OCI-LY1 (cell line): ENCODE data around the gene OSBPL6.

ENCODE experiments used
- H2AFZ ChIP-seq: fragments of 200-600 bp; sonication (generic), shearing (Covaris generic); 2 replicates; pipeline ENCODE4 v1.6.0; 2014; ENCODE audit warnings: antibody characterized with exemption, mild to moderate bottlenecking, low read length
- H3F3A ChIP-seq: fragments of 200-600 bp; sonication (generic), shearing (Covaris generic); 2 replicates; pipeline ENCODE4 v1.6.0; 2014; ENCODE audit warnings: mild to moderate bottlenecking, antibody characterized with exemption, low read length, moderate library complexity; ENCODE audit not compliant: insufficient read depth
- H3K27ac ChIP-seq: fragments of 200-600 bp; sonication (generic); 2 replicates; pipeline ENCODE4 v1.5.1; 2014; ENCODE audit warnings: low read length, mixed run types, mild to moderate bottlenecking, low read depth; ENCODE audit not compliant: poor library complexity, severe bottlenecking
- H3K27me3 ChIP-seq: fragments of 200-600 bp; sonication (generic); 2 replicates; pipeline ENCODE4 v1.6.0; 2014; ENCODE audit warnings: antibody characterized with exemption, mild to moderate bottlenecking, low read length, moderate library complexity; ENCODE audit not compliant: insufficient read depth
- H3K36me3 ChIP-seq: fragments of 200-600 bp; sonication (generic); 2 replicates; pipeline ENCODE4 v1.6.1; 2014; ENCODE audit warnings: mild to moderate bottlenecking, antibody characterized with exemption, low read length, moderate library complexity, mixed read lengths; ENCODE audit not compliant: insufficient read depth
- H3K4me1 ChIP-seq: fragments of 200-600 bp; sonication (generic); 2 replicates; pipeline ENCODE4 v1.5.1; 2014; ENCODE audit warnings: mild to moderate bottlenecking, low read length, moderate library complexity; ENCODE audit not compliant: insufficient read depth, severe bottlenecking
- H3K4me2 ChIP-seq: fragments of 200-600 bp; sonication (generic), shearing (Covaris generic); 2 replicates; pipeline ENCODE4 v1.6.1; 2014; ENCODE audit warnings: low read length
- H3K4me3 ChIP-seq: fragments of 200-600 bp; sonication (generic); 2 replicates; pipeline ENCODE4 v1.5.1; 2014; ENCODE audit warnings: low read length, low read depth, mild to moderate bottlenecking, mixed read lengths; ENCODE audit not compliant: poor library complexity, severe bottlenecking
- H3K79me2 ChIP-seq: fragments of 200-600 bp; shearing (Covaris generic); 2 replicates; pipeline ENCODE4 v1.6.1; 2016; ENCODE audit warnings: mixed run types, low read length, mixed read lengths; ENCODE audit not compliant: insufficient read depth
- H3K9ac ChIP-seq: fragments of 200-600 bp; sonication (generic), shearing (Covaris generic); 2 replicates; pipeline ENCODE4 v1.6.1; 2014; ENCODE audit warnings: mild to moderate bottlenecking, low read length, mixed read lengths
- H3K9me2 ChIP-seq: fragments of 200-600 bp; sonication (generic), shearing (Covaris generic); 2 replicates; pipeline ENCODE4 v1.6.1; 2014; ENCODE audit warnings: low read depth, mild to moderate bottlenecking, low read length, mixed read lengths
- H3K9me3 ChIP-seq: fragments of 200-600 bp; shearing (Covaris generic); 2 replicates; pipeline ENCODE4 v1.6.1; 2014; ENCODE audit warnings: low read length, mixed read lengths
- H4K20me1 ChIP-seq: fragments of 200-600 bp; sonication (generic), shearing (Covaris generic); 2 replicates; pipeline ENCODE4 v1.6.0; 2016; ENCODE audit warnings: mild to moderate bottlenecking, low read length; ENCODE audit not compliant: insufficient read depth
- EZH2 ChIP-seq: fragments of 200-600 bp; sonication (generic), shearing (Covaris generic); IDR thresholded peaks from 2 replicates; pipeline ENCODE4 v1.8.0; 2017; ENCODE audit warnings: borderline replicate concordance, mixed run types, mild to moderate bottlenecking, antibody characterized with exemption, low read length, moderate library complexity, mixed read lengths
- TF ChIP-seq, protein P1 (sequence below): fragments of 200-600 bp; sonication (generic), shearing (Covaris generic); IDR thresholded peaks from 2 replicates; pipeline ENCODE4 v1.5.1; 2017; ENCODE audit warnings: mild to moderate bottlenecking, antibody characterized with exemption, low read length, moderate library complexity, mixed read lengths

OSBPL6 gene

GRCh38 chr2:178267660-178268059 is 73.3 kb downstream of the OSBPL6 start:
- no peak overlapping the region for H2AFZ ChIP-seq
- no peak overlapping the region for H3K4me3 ChIP-seq
- H3K9me2 ChIP-seq = no peaks in the 10 kb centered on the region
- H3K27ac ChIP-seq = no peak overlapping the region
- no peaks in the 10 kb centered on the region for H3K4me1 ChIP-seq
- no peaks in the 10 kb centered on the region for H3K27me3 ChIP-seq
- H4K20me1 ChIP-seq = no peaks in the 10 kb centered on the region
- H3K79me2 ChIP-seq = no peaks in the 10 kb centered on the region
- H3K9ac ChIP-seq = no peak overlapping the region
- no peaks in the 10 kb centered on the region for H3F3A ChIP-seq
- no peaks in the 10 kb centered on the region for H3K9me3 ChIP-seq
- no peaks in the 10 kb centered on the region for H3K36me3 ChIP-seq
- TF ChIP-seq, protein P1, sequence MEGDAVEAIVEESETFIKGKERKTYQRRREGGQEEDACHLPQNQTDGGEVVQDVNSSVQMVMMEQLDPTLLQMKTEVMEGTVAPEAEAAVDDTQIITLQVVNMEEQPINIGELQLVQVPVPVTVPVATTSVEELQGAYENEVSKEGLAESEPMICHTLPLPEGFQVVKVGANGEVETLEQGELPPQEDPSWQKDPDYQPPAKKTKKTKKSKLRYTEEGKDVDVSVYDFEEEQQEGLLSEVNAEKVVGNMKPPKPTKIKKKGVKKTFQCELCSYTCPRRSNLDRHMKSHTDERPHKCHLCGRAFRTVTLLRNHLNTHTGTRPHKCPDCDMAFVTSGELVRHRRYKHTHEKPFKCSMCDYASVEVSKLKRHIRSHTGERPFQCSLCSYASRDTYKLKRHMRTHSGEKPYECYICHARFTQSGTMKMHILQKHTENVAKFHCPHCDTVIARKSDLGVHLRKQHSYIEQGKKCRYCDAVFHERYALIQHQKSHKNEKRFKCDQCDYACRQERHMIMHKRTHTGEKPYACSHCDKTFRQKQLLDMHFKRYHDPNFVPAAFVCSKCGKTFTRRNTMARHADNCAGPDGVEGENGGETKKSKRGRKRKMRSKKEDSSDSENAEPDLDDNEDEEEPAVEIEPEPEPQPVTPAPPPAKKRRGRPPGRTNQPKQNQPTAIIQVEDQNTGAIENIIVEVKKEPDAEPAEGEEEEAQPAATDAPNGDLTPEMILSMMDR = no peak
- TF ChIP-seq EZH2 = no peak
- no peak overlapping the region for H3K4me2 ChIP-seq

DNA sequence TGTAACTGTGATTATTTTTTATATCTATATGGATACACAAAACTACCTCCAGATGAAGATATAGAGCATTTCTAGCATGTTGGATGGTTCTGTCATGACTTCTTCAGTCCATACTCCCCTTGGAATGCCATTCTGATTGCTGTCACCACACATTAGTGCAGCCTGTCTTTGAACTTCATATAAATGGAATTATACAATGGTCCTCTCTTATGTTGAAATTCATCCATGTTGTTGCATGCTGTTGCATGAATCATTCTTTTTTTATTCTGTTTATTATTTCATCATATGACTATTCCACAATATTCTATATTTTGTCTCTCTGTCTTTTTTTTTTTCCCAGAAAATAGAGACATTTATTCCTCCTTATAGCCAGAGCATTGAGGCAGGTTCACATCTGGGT is 74.1 kb downstream of the OSBPL6 start:
- no peaks in the 10 kb centered on the region for H4K20me1 ChIP-seq
- H3K9me2 ChIP-seq = no peaks in the 10 kb centered on the region
- H3K9me3 ChIP-seq = no peaks in the 10 kb centered on the region
- no peaks in the 10 kb centered on the region for H3F3A ChIP-seq
- no peaks in the 10 kb centered on the region for H3K36me3 ChIP-seq
- no peak overlapping the region for H3K4me3 ChIP-seq
- H3K27me3 ChIP-seq = no peaks in the 10 kb centered on the region
- H3K4me1 ChIP-seq = no peaks in the 10 kb centered on the region
- no peak overlapping the region for H3K9ac ChIP-seq
- no peak overlapping the region for H2AFZ ChIP-seq
- TF ChIP-seq, protein P1 = no peak
- no peak for TF ChIP-seq EZH2
- no peak overlapping the region for H3K27ac ChIP-seq
- no peaks in the 10 kb centered on the region for H3K79me2 ChIP-seq
- no peak overlapping the region for H3K4me2 ChIP-seq

DNA sequence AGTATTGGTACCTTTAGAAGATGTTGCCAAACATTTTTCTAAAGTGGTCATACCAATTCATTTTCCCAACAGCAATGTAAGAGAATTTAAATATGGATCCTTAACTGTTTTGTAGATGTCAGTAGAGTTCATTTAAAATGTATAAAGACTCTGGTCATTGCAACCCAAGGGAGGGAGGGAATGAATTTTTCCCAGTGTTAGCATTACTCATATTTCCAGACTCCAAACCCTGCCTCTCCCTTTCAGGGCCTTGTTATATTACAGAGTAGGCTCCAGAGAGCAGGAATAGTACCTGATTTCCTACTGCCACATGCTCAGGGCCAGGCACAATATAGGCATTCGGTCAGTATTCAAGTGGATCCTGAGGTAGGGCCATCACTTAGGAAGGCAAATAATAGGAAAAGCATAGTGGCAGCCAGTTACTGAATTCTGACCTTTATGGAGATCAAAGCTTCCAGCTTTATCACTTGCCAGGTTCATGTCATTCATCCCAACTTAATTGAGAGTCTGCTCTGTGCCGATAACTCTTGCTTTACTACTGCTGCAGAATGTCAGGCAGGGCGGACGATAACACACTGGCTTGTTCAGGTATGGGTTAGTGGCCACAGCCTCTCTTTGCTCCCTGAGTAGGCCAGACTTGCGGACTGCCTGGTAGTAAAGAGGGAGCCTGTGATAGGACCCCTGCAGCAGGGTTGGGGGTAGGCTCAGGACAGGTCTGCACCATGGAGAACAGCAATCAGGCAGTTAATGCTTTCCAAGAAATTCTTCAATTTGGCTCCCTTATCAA is 75.3 kb downstream of the OSBPL6 start:
- Histone ChIP-seq H3K9me3 (no peaks in the 10 kb centered on the region), H3F3A (no peaks in the 10 kb centered on the region), H3K4me3 (no peak overlapping the region), H3K9ac (no peak overlapping the region), H3K36me3 (no peaks in the 10 kb centered on the region), H3K27ac (no peak overlapping the region), H3K4me2 (no peak overlapping the region), H4K20me1 (no peaks in the 10 kb centered on the region), H3K27me3 (no peaks in the 10 kb centered on the region), H3K79me2 (no peaks in the 10 kb centered on the region), H3K9me2 (no peaks in the 10 kb centered on the region), H2AFZ (no peak overlapping the region), H3K4me1 (no peaks in the 10 kb centered on the region)
- TF ChIP-seq, protein P1 = no peak
- no peak for TF ChIP-seq EZH2
